ENCODE measurements around the gene TMEM108. TPM values are rescaled to one million over a fixed set of nuclear protein-coding genes. Genes with fewer than 3 reads are reported as not detected.

Gene TMEM108
- total and polyA plus RNA-seq, 8 donors = 0.37 to 2.1 (median 0.84) TPM; not detected in 2

- TF ChIP-seq POLR2A (IDR thresholded peaks at IDR 0.05) (no peak), POLR2AphosphoS5 (IDR thresholded peaks at IDR 0.05) (no peak), EP300 (IDR thresholded peaks at IDR 0.05) (no peak), CTCF (IDR thresholded peaks at IDR 0.05) (no peak)
- Histone ChIP-seq H3K27me3 (no peaks in the 10 kb centered on the region), H3K4me3 (no peak overlapping the region), H3K9me3 (peaks cover 0 to 16% (median 9%) of the 10 kb centered on the region in 4 donors), H3K4me1 (no peaks in the 10 kb centered on the region), H3K36me3 (no peaks in the 10 kb centered on the region), H3K27ac (no peak overlapping the region)
- WGBS, 5 donors = 77 to 93% (median 81%) methylated on average over 1 of the region's 1 CpG
- intact Hi-C loops (cut with DNase I; ENCODE audit: low total_unique reads) = no loop called here
- no peak for DNase-seq
Observed at GRCh38 chr3:133197619-133198018, 159.4 kb downstream of the TMEM108 start.

GRCh38 chr3:133206921-133207320, 168.7 kb downstream of the TMEM108 start:
- Histone ChIP-seq H3K36me3 (no peaks in the 10 kb centered on the region), H3K4me3 (no peak overlapping the region), H3K9me3 (no peaks in the 10 kb centered on the region), H3K27me3 (no peaks in the 10 kb centered on the region), H3K4me1 (peaks cover 0 to 6% (median 0%) of the 10 kb centered on the region in 4 donors), H3K27ac (no peak overlapping the region)
- no peak for TF ChIP-seq EP300 (IDR thresholded peaks at IDR 0.05)
- TF ChIP-seq POLR2A (IDR thresholded peaks at IDR 0.05) = no peak
- TF ChIP-seq CTCF (IDR thresholded peaks at IDR 0.05) = no peak
- no peak for TF ChIP-seq POLR2AphosphoS5 (IDR thresholded peaks at IDR 0.05)
- intact Hi-C loops (cut with DNase I; ENCODE audit: low total_unique reads) = no loop called here
- no peak for DNase-seq
- WGBS, 5 donors = 56 to 86% (median 63%) methylated on average over 1 to 5 of the region's 5 CpGs

GRCh38 chr3:133208184-133208583, 170.0 kb downstream of the TMEM108 start:
- no peak for DNase-seq
- WGBS, 5 donors = 54 to 86% (median 75%) methylated on average over 1 of the region's 1 CpG
- Histone ChIP-seq H3K4me1 (peaks cover 0 to 6% (median 0%) of the 10 kb centered on the region in 4 donors), H3K4me3 (no peak overlapping the region), H3K27ac (no peak overlapping the region), H3K36me3 (no peaks in the 10 kb centered on the region), H3K27me3 (no peaks in the 10 kb centered on the region), H3K9me3 (no peaks in the 10 kb centered on the region)
- TF ChIP-seq POLR2AphosphoS5 (IDR thresholded peaks at IDR 0.05) = no peak
- no peak for TF ChIP-seq CTCF (IDR thresholded peaks at IDR 0.05)
- intact Hi-C loops (cut with DNase I; ENCODE audit: low total_unique reads) = no loop called here

GRCh38 chr3:133209871-133210550, 171.8 kb downstream of the TMEM108 start:
- Histone ChIP-seq H3K4me1 (peaks cover 0 to 6% (median 0%) of the 10 kb centered on the region in 4 donors), H3K36me3 (no peaks in the 10 kb centered on the region), H3K27me3 (no peaks in the 10 kb centered on the region), H3K27ac (no peak overlapping the region), H3K9me3 (no peaks in the 10 kb centered on the region), H3K4me3 (no peak overlapping the region)
- DNase-seq = no peak
- intact Hi-C loops (cut with DNase I; ENCODE audit: low total_unique reads) = no loop called here
- TF ChIP-seq POLR2A (IDR thresholded peaks at IDR 0.05) (no peak), POLR2AphosphoS5 (IDR thresholded peaks at IDR 0.05) (no peak), CTCF (IDR thresholded peaks at IDR 0.05) (no peak), EP300 (IDR thresholded peaks at IDR 0.05) (no peak)
- WGBS, 5 donors = 58 to 89% (median 78%) methylated on average over 1 of the region's 1 CpG
